Stimulated activated CD4-positive, alpha-beta T cell treated with anti-CD3 and anti-CD28 coated beads, Interleukin-1b, Interleukin-23, amount 100 ng/mL, for 4 hours (primary cell): Measurements from ENCODE around the gene NPC1L1.
A peak's percentile ranks its signal among the peaks of the same experiment; 100 is the strongest.
"Not testable (repeated sequence)": the region's sequence is repeated elsewhere in the genome, so short reads cannot be mapped to it uniquely, and the experiment has no call there.

Experiments
- DNase-seq, 2 donors: peaks; one replicate each; pipeline ENCODE4 v3.0.0-alpha.2; 2020; ENCODE audit warnings: low read depth in 2 of 2

Gene NPC1L1

DNA sequence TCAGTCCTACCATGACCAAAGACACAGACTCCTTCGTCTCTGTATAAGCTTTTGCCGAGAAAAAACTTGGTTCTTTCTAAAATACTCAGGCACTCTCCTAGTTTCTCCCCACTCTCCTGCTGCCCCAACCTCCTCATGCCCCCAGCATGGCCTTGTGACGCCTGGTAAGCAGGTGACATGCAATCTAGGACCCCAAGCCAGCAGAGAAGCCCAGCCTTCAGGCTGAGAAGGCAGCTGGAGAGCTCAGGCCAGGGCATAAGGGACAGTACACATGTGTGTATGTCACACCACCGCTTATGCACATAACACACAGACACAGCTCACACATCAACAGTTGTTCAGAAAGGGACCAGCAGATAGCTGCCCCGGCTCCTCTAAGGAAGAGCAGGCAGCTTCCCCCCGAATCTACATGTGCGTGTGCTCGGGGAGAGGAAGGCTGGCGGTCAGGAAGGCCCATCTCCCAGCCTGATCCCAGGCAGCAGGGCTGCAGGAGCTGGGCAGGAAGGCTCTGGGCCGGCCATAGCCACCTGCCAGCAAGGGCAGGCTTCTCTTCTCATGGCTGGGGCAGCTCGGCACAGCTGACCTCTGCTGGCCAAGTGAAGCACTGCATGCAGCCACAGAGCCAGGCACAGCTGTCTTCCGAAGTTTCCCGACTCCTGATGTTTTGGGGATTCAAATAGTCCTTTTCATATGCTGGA lies 24.1 kb upstream of the NPC1L1 start:
- peak; percentile 49 to 57 for DNase-seq

- DNase-seq: no peak
Observed at GRCh38 chr7:44564606-44565005, 23.5 kb upstream of the NPC1L1 start.

DNA sequence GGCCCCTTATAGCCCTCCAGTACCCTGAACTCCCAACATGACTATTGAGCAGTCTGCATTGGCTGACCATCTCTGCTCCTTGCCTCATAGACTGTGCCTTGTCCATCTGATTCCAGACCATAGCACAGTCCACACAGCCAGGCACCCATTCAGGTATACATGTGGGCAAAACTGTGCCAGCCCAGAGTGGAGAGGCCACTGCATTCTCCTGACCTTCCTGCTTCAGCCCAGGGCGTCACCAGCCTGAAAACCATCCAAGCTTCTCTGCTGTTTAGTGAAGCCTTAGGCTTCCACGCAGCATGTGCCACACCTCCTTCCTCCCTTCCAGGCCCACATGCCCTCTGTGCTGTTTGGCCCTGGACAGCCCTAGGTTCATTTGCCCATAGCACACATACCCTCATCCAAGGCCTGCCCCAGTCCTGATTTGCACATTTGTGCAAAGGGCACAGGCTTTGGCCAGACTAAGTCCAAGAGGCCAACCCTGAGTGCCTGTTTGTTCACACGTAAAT lies 22.1 kb upstream of the NPC1L1 start:
- no peak for DNase-seq

GRCh38 chr7:44562622-44562962 lies 21.5 kb upstream of the NPC1L1 start:
- DNase-seq: not testable (repeated sequence)

DNA sequence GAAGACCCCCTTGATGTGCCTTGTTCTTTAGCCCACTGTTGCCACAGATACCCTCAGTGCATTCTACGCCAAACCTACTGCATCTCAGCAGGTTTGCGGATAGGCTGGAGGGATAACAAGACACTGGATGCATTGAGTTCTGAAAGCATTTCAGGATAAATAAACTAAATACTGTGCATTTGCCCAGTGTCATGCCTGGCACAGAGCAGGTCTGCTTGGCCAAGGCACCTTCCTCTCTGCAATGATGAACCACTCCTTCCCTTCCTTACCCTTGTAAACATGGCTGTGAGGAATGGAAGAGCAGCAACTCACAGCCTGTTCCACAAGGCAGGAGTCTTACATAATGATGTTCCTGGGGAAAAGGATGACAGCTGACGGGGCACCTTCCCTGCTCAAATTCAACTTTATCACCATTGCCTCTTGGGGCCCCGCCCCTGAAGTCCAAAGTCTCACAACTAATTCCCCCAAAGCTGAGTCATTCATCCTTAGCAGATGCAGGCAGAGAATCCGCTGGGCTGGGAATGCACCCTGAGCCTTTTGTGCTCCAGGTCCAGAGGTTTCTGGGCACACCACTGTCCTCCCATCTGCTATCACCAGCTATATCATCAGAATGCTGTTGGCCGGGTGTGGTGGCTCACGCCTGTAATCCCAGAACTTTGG lies 21.0 kb upstream of the NPC1L1 start:
- DNase-seq: no peak

GRCh38 chr7:44561481-44561880 lies 20.4 kb upstream of the NPC1L1 start:
- DNase-seq: no peak

- DNase-seq: no peak
Observed at GRCh38 chr7:44559485-44559884, 18.4 kb upstream of the NPC1L1 start.

DNA sequence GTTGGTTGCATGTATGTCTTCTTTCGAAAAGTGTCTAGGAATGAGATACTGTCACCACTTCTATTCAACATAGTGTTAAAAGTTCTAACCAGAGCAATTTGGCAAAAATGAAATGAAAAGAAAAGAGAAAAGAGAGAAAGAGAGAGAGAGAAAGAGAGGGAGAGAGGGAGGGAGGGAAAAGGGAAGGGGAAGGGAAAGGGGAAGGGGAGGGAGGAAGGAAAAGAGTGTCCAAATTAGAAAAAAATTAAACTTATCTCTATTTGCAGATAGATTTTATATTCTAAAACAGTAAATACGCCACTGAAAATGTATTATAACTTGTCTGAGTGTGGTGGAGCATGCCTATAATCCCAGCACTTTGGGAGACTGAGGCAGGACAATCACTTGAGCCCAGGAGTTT lies 16.4 kb upstream of the NPC1L1 start:
- DNase-seq: no peak

DNA sequence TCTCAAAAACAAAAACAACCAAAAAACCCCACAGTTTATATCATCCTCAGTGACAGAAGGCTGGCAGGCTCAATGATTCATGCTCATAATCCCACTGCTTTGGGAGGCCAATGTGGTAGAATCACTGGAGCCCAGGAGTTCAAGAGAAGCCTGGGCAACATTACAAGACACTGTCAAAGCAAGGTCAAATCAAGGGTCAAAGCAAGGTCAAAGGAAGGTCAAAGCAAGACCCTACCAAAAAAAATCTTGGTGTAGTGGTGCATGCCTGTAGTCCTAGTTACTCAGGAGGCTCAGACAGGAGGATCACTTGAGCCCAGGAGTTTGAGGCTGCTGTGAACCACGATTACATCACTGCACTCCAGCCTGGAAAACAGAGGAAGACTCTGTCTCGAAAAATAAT lies 14.2 kb upstream of the NPC1L1 start:
- no peak for DNase-seq

- not testable (repeated sequence) for DNase-seq
Observed at GRCh38 chr7:44552473-44553005, 11.4 kb upstream of the NPC1L1 start.

DNA sequence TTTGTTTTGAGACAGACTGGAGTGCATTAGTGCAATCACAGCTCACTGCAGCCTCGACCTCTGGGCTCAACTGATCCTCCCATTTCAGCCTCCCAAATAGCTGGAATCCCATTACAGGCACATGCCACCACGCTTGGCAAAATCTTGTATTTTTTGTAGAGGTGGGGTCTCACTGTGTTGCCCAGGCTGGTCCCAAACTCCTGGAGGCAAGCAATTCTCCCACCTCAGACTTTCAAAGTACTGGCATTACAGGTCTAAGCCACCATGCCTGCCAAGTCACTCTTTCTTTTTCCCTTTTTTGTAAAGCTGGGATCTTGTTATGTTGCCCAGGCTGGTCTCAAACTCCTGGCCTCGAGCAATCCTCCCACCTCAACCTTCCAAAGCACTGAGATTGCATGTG lies 8.3 kb upstream of the NPC1L1 start:
- DNase-seq: no peak

DNA sequence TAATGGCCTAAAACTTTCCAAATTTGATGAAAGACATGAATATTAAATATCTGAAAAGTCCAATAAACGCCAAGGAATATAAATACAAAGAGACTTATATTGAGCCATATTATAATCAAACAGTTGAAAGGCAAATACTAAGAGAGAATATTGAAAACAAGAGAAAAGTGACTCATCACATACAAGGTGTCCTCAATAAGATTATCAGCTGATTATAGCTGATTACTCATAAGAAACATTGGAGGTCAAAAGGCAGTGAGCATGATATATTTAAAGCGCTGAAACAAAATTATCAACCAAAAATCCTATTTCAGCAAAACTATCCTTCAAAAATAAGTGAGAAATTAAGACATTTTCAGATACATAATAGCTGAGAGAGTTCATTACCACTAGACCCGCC lies 7.8 kb upstream of the NPC1L1 start:
- DNase-seq: no peak

DNA sequence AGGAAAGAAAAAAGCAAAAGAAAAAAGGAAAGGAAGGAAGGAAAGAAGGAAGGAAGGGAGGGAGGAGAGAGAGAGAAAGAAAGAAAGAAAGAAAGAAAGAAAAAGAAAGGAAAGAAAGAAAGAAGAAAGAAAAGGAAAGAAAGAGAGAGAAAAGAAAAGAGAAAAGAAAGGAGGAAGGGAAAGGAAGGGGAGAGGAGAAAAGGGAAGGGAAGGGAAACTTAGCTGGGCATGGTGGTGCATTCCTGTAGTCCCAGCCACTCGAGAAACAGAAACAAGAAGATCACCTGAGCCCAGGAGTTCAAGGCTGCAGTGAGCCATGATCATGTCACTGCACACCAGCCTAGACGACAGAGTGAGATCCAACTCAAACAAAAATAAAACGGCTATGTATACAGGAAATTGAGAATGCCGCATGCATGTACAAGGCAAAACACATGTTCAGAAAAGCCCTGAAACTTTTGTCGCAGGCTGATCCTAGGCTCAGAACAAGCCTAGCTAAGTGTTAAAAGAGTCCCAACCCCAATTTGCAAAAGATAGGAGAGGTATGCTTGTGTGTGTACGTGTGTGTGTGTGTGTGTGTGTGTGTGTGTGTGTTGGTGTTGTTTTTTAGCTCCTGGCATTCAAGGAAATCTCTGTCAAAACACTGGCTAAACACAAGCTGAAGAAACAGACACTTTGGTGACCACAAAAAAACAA lies 6.6 kb upstream of the NPC1L1 start:
- DNase-seq: no peak

- DNase-seq: no peak
Observed at GRCh38 chr7:44541876-44542610, 913 bp upstream of the NPC1L1 start.

GRCh38 chr7:44540592-44541027 lies 520 bp downstream of the NPC1L1 start:
- no peak for DNase-seq

DNA sequence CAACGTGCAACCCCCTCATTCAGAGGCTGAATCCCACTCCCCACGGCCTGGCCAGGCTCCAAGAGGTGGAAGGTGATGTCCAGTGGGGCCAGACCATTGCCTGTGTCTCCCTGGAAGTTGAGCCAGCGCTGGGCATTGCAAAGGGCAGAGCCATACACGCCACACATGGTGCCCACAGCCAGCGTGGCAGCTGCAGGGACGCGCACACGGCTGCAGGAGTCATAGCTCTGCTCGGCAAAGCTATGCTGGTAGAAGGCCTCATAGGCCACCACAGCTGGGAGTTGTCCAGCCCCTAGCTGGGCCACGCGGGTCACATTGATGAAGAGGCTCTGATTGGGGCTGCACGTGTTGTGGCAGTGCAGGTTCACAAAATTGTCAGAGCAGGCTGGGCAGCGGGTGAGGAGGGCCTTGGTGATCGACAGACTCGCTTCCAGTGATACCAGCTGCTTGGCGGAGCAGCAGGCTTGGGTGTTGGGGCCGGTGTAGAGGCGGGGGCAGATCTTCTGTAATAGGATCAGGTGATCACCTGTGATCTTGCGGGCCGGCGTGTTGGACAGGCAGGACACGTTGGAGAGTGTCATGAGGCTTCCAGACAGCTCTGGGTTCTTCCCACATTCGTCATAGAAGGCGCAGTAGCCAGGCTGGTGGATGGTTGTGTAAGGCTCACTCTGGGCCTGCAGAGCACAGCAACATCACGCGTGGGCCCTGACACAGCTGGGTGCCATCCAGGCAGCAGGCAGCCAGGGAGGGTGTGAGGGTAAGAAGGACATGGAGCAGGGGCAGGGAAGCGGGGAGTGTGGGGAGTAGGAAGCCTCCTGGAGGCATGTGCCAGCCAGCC lies 1.2 kb downstream of the NPC1L1 start:
- DNase-seq: no peak

- no peak for DNase-seq
Observed at GRCh38 chr7:44538798-44539668, 2.1 kb downstream of the NPC1L1 start.

- DNase-seq: no peak
Observed at GRCh38 chr7:44538093-44538797, 2.9 kb downstream of the NPC1L1 start.

DNA sequence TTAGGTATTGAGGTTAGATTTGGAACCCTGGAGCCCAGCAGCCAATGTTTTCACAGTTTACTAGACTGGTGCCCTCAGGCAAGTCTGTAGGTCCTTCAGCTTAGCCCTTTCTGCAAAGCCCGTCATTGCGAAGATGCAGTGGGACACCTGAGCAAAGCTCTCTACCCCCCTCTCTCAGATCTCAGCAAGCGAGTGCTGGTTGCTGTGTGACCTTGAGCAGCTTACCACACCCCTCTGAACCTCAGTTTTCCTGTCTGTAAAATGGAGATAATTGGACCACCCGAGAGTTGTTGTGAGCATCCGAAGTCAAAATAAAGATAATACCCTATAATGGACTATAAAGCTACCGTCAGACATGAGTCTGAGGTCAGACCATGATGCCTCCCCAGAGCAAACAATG lies 3.7 kb downstream of the NPC1L1 start:
- no peak for DNase-seq
